Peyer's patch (tissue), 4 donors: ENCODE results near the gene PTPRZ1. TPM values are rescaled to one million over a fixed set of nuclear protein-coding genes. Genes with fewer than 3 reads are reported as not detected.

Experiments used
- DNase-seq, 3 donors: peaks; one replicate each; pipeline ENCODE4 v3.0.0-alpha.2; 2017 to 2019
- H3K27ac ChIP-seq, 4 donors: fragments of 200-600 bp; sonication (generic); one replicate each; pipeline ENCODE4 v1.5.1; 2016 to 2019
- H3K27me3 ChIP-seq, 2 donors: fragments of 200-600 bp; sonication (generic); one replicate each; pipeline ENCODE4 v1.5.1; 2019
- H3K36me3 ChIP-seq, 3 donors: fragments of 200-600 bp; sonication (generic); one replicate each; pipeline ENCODE4 v1.5.1; 2016 to 2019
- H3K4me1 ChIP-seq, 4 donors: fragments of 200-600 bp; sonication (generic); one replicate each; pipeline ENCODE4 v1.5.1; 2016 to 2019
- H3K4me3 ChIP-seq, 4 donors: fragments of 200-600 bp; sonication (generic); 1 replicate in 3 of 4; 2 replicates in 1 of 4; pipeline ENCODE4 v1.5.1; 2016 to 2019; ENCODE audit warnings: mild to moderate bottlenecking in 1 of 4
- H3K9me3 ChIP-seq, 4 donors: fragments of 200-600 bp; sonication (generic); one replicate each; pipeline ENCODE4 v1.5.1; 2016 to 2019; ENCODE audit warnings: mild to moderate bottlenecking in 1 of 4
- CTCF ChIP-seq, 6 experiments: fragments of 450-650 bp in 4 of 6; fragments of 200-600 bp in 2 of 6; sonication (generic) in 1 of 6; IDR thresholded peaks; one replicate each; pipeline ENCODE4 v1.5.1; 2017 to 2019; ENCODE audit warnings: antibody characterized with exemption in 6 of 6, mild to moderate bottlenecking in 3 of 6, moderate library complexity in 1 of 6
- POLR2A ChIP-seq, 2 donors: fragments of 450-650 bp; IDR thresholded peaks; one replicate each; pipeline ENCODE4 v1.5.1; 2017; ENCODE audit warnings: antibody characterized with exemption in 2 of 2, mild to moderate bottlenecking in 2 of 2, moderate library complexity in 2 of 2
- small RNA-seq, 2 donors: library from RNA; depleted of rRNA; stranded (forward); fragments of <200 nt; gene quantifications; one replicate each; pipeline ENCODE3, GENCODE V24; 2016
- total RNA-seq, 4 donors: library from RNA; depleted of rRNA; stranded (reverse); fragments of >200 nt; gene quantifications; one replicate each; pipeline ENCODE4 v1.1.0, GENCODE V29; 2016

Gene PTPRZ1
- total RNA-seq, 4 donors from 2014 or later: 0.54 to 1.7 TPM; not detected in 2

GRCh38 chr7:122092964-122093797 lies 220.2 kb downstream of the PTPRZ1 start:
- peak; percentile 53 to 86 (median 57) for DNase-seq
- Histone ChIP-seq H3K4me3 (no peak overlapping the region), H3K27ac (no peak overlapping the region), H3K27me3 (no peaks in the 10 kb centered on the region), H3K4me1 (no peaks in the 10 kb centered on the region), H3K36me3 (peaks cover 0 to 6% (median 0%) of the 10 kb centered on the region in 3 donors), H3K9me3 (no peaks in the 10 kb centered on the region)
- TF ChIP-seq CTCF (IDR thresholded peaks at IDR 0.05) (peak in 5 of 6 experiments; percentile 7 to 76 (median 72)), POLR2A (IDR thresholded peaks at IDR 0.05) (no peak)

GRCh38 chr7:122094549-122094948 lies 221.6 kb downstream of the PTPRZ1 start:
- DNase-seq: no peak
- no peak overlapping the region for H3K27ac ChIP-seq
- H3K4me3 ChIP-seq: no peak overlapping the region
- H3K9me3 ChIP-seq: no peaks in the 10 kb centered on the region
- no peaks in the 10 kb centered on the region for H3K4me1 ChIP-seq
- TF ChIP-seq CTCF (IDR thresholded peaks at IDR 0.05) (no peak), POLR2A (IDR thresholded peaks at IDR 0.05) (no peak)
- peaks cover 0 to 6% (median 0%) of the 10 kb centered on the region in 3 donors for H3K36me3 ChIP-seq
- no peaks in the 10 kb centered on the region for H3K27me3 ChIP-seq

DNA sequence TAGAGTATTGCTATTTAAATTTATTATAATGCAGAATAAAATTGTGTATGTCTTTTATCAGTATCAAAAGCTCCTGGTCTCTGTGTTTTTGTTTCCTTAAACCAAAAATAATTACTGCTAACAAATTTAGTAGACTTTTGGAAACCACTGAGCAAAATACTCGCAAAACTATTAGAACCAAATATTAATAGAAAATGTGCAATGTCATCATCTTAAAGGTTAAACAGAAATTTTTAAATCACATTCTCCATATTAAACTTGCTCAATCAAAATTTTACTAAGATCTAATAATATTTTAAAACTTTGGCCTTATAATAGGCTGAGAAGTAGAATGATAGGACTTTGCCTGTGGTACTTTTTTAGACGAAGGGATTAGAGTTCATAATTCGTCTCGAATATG lies 222.7 kb downstream of the PTPRZ1 start:
- Histone ChIP-seq H3K27me3 (no peaks in the 10 kb centered on the region), H3K27ac (no peak overlapping the region), H3K4me1 (no peaks in the 10 kb centered on the region), H3K9me3 (no peaks in the 10 kb centered on the region), H3K36me3 (peaks cover 0 to 6% (median 0%) of the 10 kb centered on the region in 3 donors), H3K4me3 (no peak overlapping the region)
- TF ChIP-seq CTCF (IDR thresholded peaks at IDR 0.05) (no peak), POLR2A (IDR thresholded peaks at IDR 0.05) (no peak)
- no peak for DNase-seq

DNA sequence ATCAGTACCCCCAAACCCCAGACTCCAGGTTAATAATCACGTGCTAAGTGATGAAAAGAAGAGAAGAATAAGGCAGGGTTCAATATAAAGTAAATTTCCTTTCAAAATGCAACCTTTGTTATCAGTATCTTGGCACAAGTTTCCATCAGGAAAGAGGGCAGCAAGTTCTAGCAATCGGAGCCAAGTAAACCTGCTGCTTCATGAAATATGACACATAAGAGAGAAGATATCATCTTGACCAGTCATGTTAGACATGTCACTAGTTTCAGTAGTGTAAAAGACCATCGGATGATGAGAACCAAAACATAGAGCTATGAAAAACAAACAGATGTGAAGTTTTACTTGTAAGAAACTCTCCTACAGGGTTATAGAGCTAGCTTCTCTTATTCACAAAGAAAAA lies 227.1 kb downstream of the PTPRZ1 start:
- Histone ChIP-seq H3K4me1 (no peaks in the 10 kb centered on the region), H3K4me3 (no peak overlapping the region), H3K36me3 (peaks cover 0 to 9% (median 0%) of the 10 kb centered on the region in 3 donors), H3K27me3 (no peaks in the 10 kb centered on the region), H3K9me3 (peaks cover 0 to 9% (median 0%) of the 10 kb centered on the region in 4 donors), H3K27ac (no peak overlapping the region)
- no peak for DNase-seq
- TF ChIP-seq CTCF (IDR thresholded peaks at IDR 0.05): no peak
- no peak for TF ChIP-seq POLR2A (IDR thresholded peaks at IDR 0.05)

DNA sequence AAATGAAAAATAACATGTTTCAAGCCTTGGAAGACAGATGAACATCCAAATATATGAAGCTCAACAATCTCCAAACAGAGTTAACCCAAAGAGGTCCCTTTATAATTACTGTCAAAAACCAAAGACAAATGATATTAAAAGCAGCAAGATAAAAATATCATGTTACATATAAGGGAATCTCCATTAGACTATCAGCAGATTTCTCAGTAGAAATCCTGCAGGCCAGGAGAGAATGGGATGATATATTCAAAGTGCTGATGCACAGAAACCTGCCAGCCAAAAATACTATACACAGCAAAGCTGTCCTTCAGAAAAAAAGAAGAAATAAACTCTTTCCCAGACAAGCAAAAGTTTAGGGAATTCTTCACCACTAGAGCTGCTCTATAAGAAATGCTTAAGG lies 230.1 kb downstream of the PTPRZ1 start:
- peaks cover 0 to 9% (median 0%) of the 10 kb centered on the region in 3 donors for H3K36me3 ChIP-seq

More for the DNA sequence above, 230.1 kb downstream of the PTPRZ1 start:
- TF ChIP-seq CTCF (IDR thresholded peaks at IDR 0.05) (no peak), POLR2A (IDR thresholded peaks at IDR 0.05) (no peak)
- peaks cover 0 to 9% (median 0%) of the 10 kb centered on the region in 4 donors for H3K9me3 ChIP-seq
- H3K27me3 ChIP-seq: no peaks in the 10 kb centered on the region
- no peaks in the 10 kb centered on the region for H3K4me1 ChIP-seq
- DNase-seq: no peak
- H3K27ac ChIP-seq: no peak overlapping the region
- H3K4me3 ChIP-seq: no peak overlapping the region

Small RNA genes within 50 kb of the gene (small RNA-seq; reads per million reads assigned to genes)
- gene RNU7-154P: 0 reads per million in 2 donors
